SK-N-MC (cell line): ENCODE results near the gene EMSY.

ENCODE experiments used
- EZH2 ChIP-seq: fragments of 200-600 bp; sonication (generic); IDR thresholded peaks from one replicate; pipeline ENCODE4 v1.6.1; 2017; ENCODE audit warnings: antibody characterized with exemption
- FOXP2 ChIP-seq: optimal IDR thresholded peaks from 2 replicates; pipeline ENCODE3; 2011; ENCODE audit warnings: mild to moderate bottlenecking, moderate library complexity; ENCODE audit not compliant: insufficient read depth; ENCODE audit errors: extremely low read length, control extremely low read depth
- POLR2AphosphoS5 ChIP-seq: IDR thresholded peaks from 2 replicates; pipeline ENCODE4 v1.6.1; 2012; ENCODE audit warnings: mild to moderate bottlenecking, low read depth, low read length, borderline replicate concordance

DNA sequence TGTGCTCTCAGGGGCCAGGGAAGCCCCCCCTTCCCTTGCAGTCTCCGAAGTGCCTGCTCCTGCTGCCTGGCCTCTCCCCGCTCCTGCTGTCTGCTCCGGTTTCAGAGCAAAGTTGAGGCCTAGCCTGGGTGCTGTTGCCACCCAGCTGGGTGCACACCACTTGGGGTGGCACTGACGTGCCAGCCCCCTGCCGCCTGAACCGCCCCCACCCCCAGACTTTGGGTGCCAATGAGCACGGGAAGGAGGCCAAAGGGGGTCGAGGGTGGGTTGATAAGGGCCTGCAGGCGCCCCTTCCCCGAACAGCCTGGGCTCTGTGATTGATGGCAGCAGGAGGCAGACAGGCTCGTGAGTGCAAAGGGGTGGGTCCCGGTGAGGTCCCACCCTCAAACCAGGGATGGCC, 48.2 kb downstream of the EMSY start:
- TF ChIP-seq EZH2 (no peak), POLR2AphosphoS5 (no peak), FOXP2 (no peak)
